Measurements from ENCODE around the gene TBCB.
"Not testable (repeated sequence)": the region's sequence is repeated elsewhere in the genome, so short reads cannot be mapped to it uniquely, and the experiment has no call there.

Gene TBCB

GRCh38 chr19:36115453-36116343 is at the start of gene TBCB:
Gene TBCB, plus strand, starts transcription at chr19:36115468. Its CDS starts 93 bp downstream, at chr19:36115561.
- H3K9me3 Mint-ChIP-seq = no peaks in the 10 kb centered on the region
- H3K36me3 Mint-ChIP-seq (ENCODE audit: low read depth) = peaks cover 49% of the 10 kb centered on the region
- TF ChIP-seq CTCF (IDR thresholded peaks at IDR 0.05; ENCODE audit: unreplicated experiment in 3 of 3) = no peak
- H3K27ac Mint-ChIP-seq = peak within 1 kb of the TSS; percentile 83 to 93 (median 83)
- H3K4me3 Mint-ChIP-seq = peak within 1 kb of the TSS; percentile 88 to 96 (median 92)
- no peaks in the 10 kb centered on the region for H3K27me3 Mint-ChIP-seq (ENCODE audit: low read depth)
- peaks cover 19% of the 10 kb centered on the region for H3K4me1 Mint-ChIP-seq

GRCh38 chr19:36067681-36068080 is 47.6 kb upstream of the TBCB start:
- no peak overlapping the region for H3K4me3 Mint-ChIP-seq
- H3K36me3 Mint-ChIP-seq (ENCODE audit: low read depth) = peaks cover 34% of the 10 kb centered on the region
- peaks cover 3% of the 10 kb centered on the region for H3K9me3 Mint-ChIP-seq
- no peaks in the 10 kb centered on the region for H3K27me3 Mint-ChIP-seq (ENCODE audit: low read depth)
- peaks cover 5% of the 10 kb centered on the region for H3K4me1 Mint-ChIP-seq
- no peak overlapping the region for H3K27ac Mint-ChIP-seq
- TF ChIP-seq CTCF (IDR thresholded peaks at IDR 0.05; ENCODE audit: unreplicated experiment in 3 of 3) = no peak

GRCh38 chr19:36068810-36069499 is 46.3 kb upstream of the TBCB start:
- not testable (repeated sequence) for H3K9me3 Mint-ChIP-seq; H3K27ac Mint-ChIP-seq; H3K4me1 Mint-ChIP-seq; H3K4me3 Mint-ChIP-seq; H3K27me3 Mint-ChIP-seq (ENCODE audit: low read depth)
- peaks cover 39% of the 10 kb centered on the region for H3K36me3 Mint-ChIP-seq (ENCODE audit: low read depth)

- Mint-ChIP-seq H3K4me3 (no peak overlapping the region), H3K4me1 (peaks cover 5% of the 10 kb centered on the region), H3K27me3 (ENCODE audit: low read depth) (no peaks in the 10 kb centered on the region), H3K9me3 (peaks cover 3% of the 10 kb centered on the region), H3K36me3 (ENCODE audit: low read depth) (peaks cover 34% of the 10 kb centered on the region), H3K27ac (no peak overlapping the region)
- no peak for TF ChIP-seq CTCF (IDR thresholded peaks at IDR 0.05; ENCODE audit: unreplicated experiment in 3 of 3)
Measured at GRCh38 chr19:36072081-36072480, 43.2 kb upstream of the TBCB start.

GRCh38 chr19:36073121-36073876 is 42.0 kb upstream of the TBCB start:
- TF ChIP-seq CTCF (IDR thresholded peaks at IDR 0.05; ENCODE audit: unreplicated experiment in 3 of 3) = no peak
- Mint-ChIP-seq H3K36me3 (ENCODE audit: low read depth) (peaks cover 26% of the 10 kb centered on the region), H3K9me3 (peaks cover 3% of the 10 kb centered on the region), H3K4me1 (peaks cover 5% of the 10 kb centered on the region), H3K27me3 (ENCODE audit: low read depth) (no peaks in the 10 kb centered on the region), H3K27ac (no peak overlapping the region), H3K4me3 (no peak overlapping the region)

- Mint-ChIP-seq H3K9me3 (no peaks in the 10 kb centered on the region), H3K27me3 (ENCODE audit: low read depth) (no peaks in the 10 kb centered on the region), H3K36me3 (ENCODE audit: low read depth) (peaks cover 16% of the 10 kb centered on the region), H3K27ac (no peak overlapping the region), H3K4me1 (no peaks in the 10 kb centered on the region), H3K4me3 (no peak overlapping the region)
- TF ChIP-seq CTCF (IDR thresholded peaks at IDR 0.05; ENCODE audit: unreplicated experiment in 3 of 3) = no peak
Measured at GRCh38 chr19:36079389-36079945, 35.8 kb upstream of the TBCB start.

Data from nephron (organoid).